Dermis microvascular lymphatic vessel endothelial cell (primary cell): Measurements from ENCODE around the gene PARP8. TPM values are rescaled to one million over a fixed set of nuclear protein-coding genes. Genes with fewer than 3 reads are reported as not detected.
"Not testable (repeated sequence)": the region's sequence is repeated elsewhere in the genome, so short reads cannot be mapped to it uniquely, and the experiment has no call there.

Source experiments
- DNase-seq, 2 donors: peaks; one replicate each; pipeline versions ENCODE4 v3.0.0 to v3.0.0-alpha.2; 2010; ENCODE audit warnings: low read depth in 2 of 2
- total RNA-seq: library from RNA; depleted of rRNA; stranded (reverse); fragments of >200 nt; gene quantifications from 2 replicates; pipeline ENCODE4 v1.2.1, GENCODE V29; 2014

Gene PARP8
- total RNA-seq, 1 donor from 2014 or later = 0.39 TPM

- DNase-seq = no peak
Observed at GRCh38 chr5:50770441-50770840, 104.0 kb downstream of the PARP8 start.

GRCh38 chr5:50774446-50775175 lies 108.2 kb downstream of the PARP8 start:
- not testable (repeated sequence) for DNase-seq

GRCh38 chr5:50786073-50786472 lies 119.6 kb downstream of the PARP8 start:
- no peak for DNase-seq

GRCh38 chr5:50791813-50792212 lies 125.4 kb downstream of the PARP8 start:
- no peak for DNase-seq

GRCh38 chr5:50792843-50793242 lies 126.4 kb downstream of the PARP8 start:
- DNase-seq = no peak

- DNase-seq = no peak
Observed at GRCh38 chr5:50794812-50795211, 128.4 kb downstream of the PARP8 start.

GRCh38 chr5:50798002-50798401 lies 131.6 kb downstream of the PARP8 start:
- no peak for DNase-seq

- DNase-seq = no peak
Observed at GRCh38 chr5:50799596-50799995, 133.2 kb downstream of the PARP8 start.

- no peak for DNase-seq
Observed at GRCh38 chr5:50800410-50800809, 134.0 kb downstream of the PARP8 start.

- no peak for DNase-seq
Observed at GRCh38 chr5:50807661-50808060, 141.2 kb downstream of the PARP8 start.

GRCh38 chr5:50808406-50808805 lies 142.0 kb downstream of the PARP8 start:
- no peak for DNase-seq

GRCh38 chr5:50811746-50812145 lies 145.3 kb downstream of the PARP8 start:
- not testable (repeated sequence) for DNase-seq

GRCh38 chr5:50813691-50814090 lies 147.3 kb downstream of the PARP8 start:
- no peak for DNase-seq

- DNase-seq = no peak
Observed at GRCh38 chr5:50814556-50814955, 148.1 kb downstream of the PARP8 start.

GRCh38 chr5:50822046-50822445 lies 155.6 kb downstream of the PARP8 start:
- DNase-seq = no peak

- DNase-seq = no peak
Observed at GRCh38 chr5:50822761-50823160, 156.3 kb downstream of the PARP8 start.

- no peak for DNase-seq
Observed at GRCh38 chr5:50823568-50823967, 157.1 kb downstream of the PARP8 start.

- no peak for DNase-seq
Observed at GRCh38 chr5:50824109-50824508, 157.7 kb downstream of the PARP8 start.

GRCh38 chr5:50827516-50828247 lies 161.2 kb downstream of the PARP8 start:
- no peak for DNase-seq

GRCh38 chr5:50829023-50829422 lies 162.6 kb downstream of the PARP8 start:
- no peak for DNase-seq

- no peak for DNase-seq
Observed at GRCh38 chr5:50832657-50833284, 166.3 kb downstream of the PARP8 start.

- DNase-seq = no peak
Observed at GRCh38 chr5:50836356-50836755, 169.9 kb downstream of the PARP8 start.

- DNase-seq = no peak
Observed at GRCh38 chr5:50839472-50839871, 173.0 kb downstream of the PARP8 start.
